Stomach (tissue), 9 donors: ENCODE measurements around the gene SEMA4D. TPM values are rescaled to one million over a fixed set of nuclear protein-coding genes. Genes with fewer than 3 reads are reported as not detected.

Source experiments
- DNase-seq, 2 donors: peaks; one replicate each; pipeline versions ENCODE4 v3.0.0 to v3.0.0-alpha.2; 2013 to 2019
- H3K27ac ChIP-seq, 5 donors: fragments of 200-600 bp in 4 of 5; sonication (generic) in 4 of 5; one replicate each; pipeline ENCODE4 v1.5.1; 2013 to 2019; ENCODE audit warnings: mild to moderate bottlenecking in 1 of 5, moderate library complexity in 1 of 5
- H3K27me3 ChIP-seq, 3 donors: fragments of 200-600 bp; sonication (generic); one replicate each; pipeline ENCODE4 v1.5.1; 2017 to 2019; ENCODE audit warnings: mixed run types in 1 of 3
- H3K36me3 ChIP-seq, 4 donors: fragments of 200-600 bp; sonication (generic); 1 replicate in 3 of 4; 2 replicates in 1 of 4; pipeline ENCODE4 v1.5.1; 2016 to 2019
- H3K4me1 ChIP-seq, 4 donors: fragments of 200-600 bp; sonication (generic); one replicate each; pipeline ENCODE4 v1.5.1; 2016 to 2019
- H3K4me3 ChIP-seq, 4 donors: fragments of 200-600 bp; sonication (generic) in 3 of 4; one replicate each; pipeline ENCODE4 v1.5.1; 2016 to 2019; ENCODE audit warnings: mild to moderate bottlenecking in 1 of 4
- H3K9me3 ChIP-seq, 4 donors: fragments of 200-600 bp; sonication (generic); one replicate each; pipeline ENCODE4 v1.5.1; 2016 to 2019
- EP300 ChIP-seq: sonication (generic); formaldehyde crosslinking; IDR thresholded peaks from one replicate; pipeline ENCODE4 v1.6.1; 2017; ENCODE audit warnings: antibody characterized with exemption
- POLR2A ChIP-seq, 4 donors: fragments of 450-650 bp; IDR thresholded peaks; one replicate each; pipeline ENCODE4 v1.6.1; 2016; ENCODE audit warnings: antibody characterized with exemption in 4 of 4, control low read depth in 2 of 4, mild to moderate bottlenecking in 1 of 4, moderate library complexity in 1 of 4
- POLR2AphosphoS5 ChIP-seq, 3 donors: sonication (generic); formaldehyde crosslinking; IDR thresholded peaks; one replicate each; pipeline ENCODE4 v1.6.1; 2016; ENCODE audit warnings: antibody characterized with exemption in 3 of 3
- WGBS, 5 donors: extraction: QIAGEN DNeasy Blood & Tissue Kit in 3 of 5; methylation state at CpG; one replicate each; pipeline versions ENCODE4 v1.1.5 to v1.1.7; 2013 to 2018; 5-methylcytosine and 5-hydroxymethylcytosine counted together
- intact Hi-C: fragments of 100-400 bp; cut with DNase I; formaldehyde crosslinking; loops from one replicate; pipeline ENCODE4 v1.15.1; 2023; ENCODE audit warnings: low total_unique reads
- polyA plus RNA-seq, 3 donors: library from polyadenylated mRNA; stranded (reverse); fragments of 200-250 nt; gene quantifications; one replicate each; pipeline ENCODE4 v1.2.3, GENCODE V29; 2013
- total RNA-seq, 5 donors: library from RNA; depleted of rRNA; stranded (reverse); fragments of >200 nt; gene quantifications; one replicate each; pipeline versions ENCODE4 v1.1.0 to v1.2.3, GENCODE V29; 2014 to 2016
- TF ChIP-seq, protein P1 (sequence below), 7 experiments: fragments of 450-650 bp in 4 of 7; fragments of 200-600 bp in 3 of 7; sonication (generic) in 3 of 7; IDR thresholded peaks; one replicate each; pipeline ENCODE4 v1.5.1; 2016 to 2019; ENCODE audit warnings: antibody characterized with exemption in 7 of 7, control low read depth in 2 of 7, mild to moderate bottlenecking in 1 of 7
- donor health status: healthy with polysubstance abuse.
- donor health status: Bipolar disorder and iron deficiency.
- donor health status: healthy.

Gene SEMA4D
- total and polyA plus RNA-seq, 8 donors, result 4.9 to 43.3 (median 12.5) TPM

DNA sequence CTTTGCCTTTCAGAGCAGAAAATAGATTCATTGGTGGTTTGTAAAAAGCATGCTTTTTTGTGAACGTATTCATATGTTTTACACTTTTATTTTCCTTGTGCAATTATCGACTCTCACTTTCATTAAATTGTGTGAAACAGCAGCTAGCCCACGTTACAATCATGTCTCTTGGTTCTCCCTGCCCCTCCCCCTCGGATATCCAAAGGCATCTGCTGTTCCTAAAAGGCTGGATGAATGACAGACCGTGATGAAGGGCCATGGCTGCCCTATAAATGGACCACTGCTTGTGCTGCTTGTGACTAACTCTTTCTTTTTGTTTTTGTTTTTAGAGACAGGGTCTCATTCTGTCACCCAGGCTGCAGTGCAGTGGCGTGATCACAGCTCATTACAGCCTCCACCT lies 17.0 kb upstream of the SEMA4D start:
- Histone ChIP-seq H3K9me3 (no peaks in the 10 kb centered on the region), H3K36me3 (no peaks in the 10 kb centered on the region), H3K27me3 (no peaks in the 10 kb centered on the region), H3K4me3 (no peak overlapping the region), H3K4me1 (peaks cover 5 to 18% (median 10%) of the 10 kb centered on the region in 4 donors), H3K27ac (no peak overlapping the region)
- 81 to 85% (median 82%) methylated on average over 6 of the region's 6 CpGs for WGBS, 5 donors
- intact Hi-C loops, result no loop called here
- TF ChIP-seq POLR2AphosphoS5 (IDR thresholded peaks at IDR 0.05) (no peak), EP300 (no peak)
- TF ChIP-seq, protein P1, sequence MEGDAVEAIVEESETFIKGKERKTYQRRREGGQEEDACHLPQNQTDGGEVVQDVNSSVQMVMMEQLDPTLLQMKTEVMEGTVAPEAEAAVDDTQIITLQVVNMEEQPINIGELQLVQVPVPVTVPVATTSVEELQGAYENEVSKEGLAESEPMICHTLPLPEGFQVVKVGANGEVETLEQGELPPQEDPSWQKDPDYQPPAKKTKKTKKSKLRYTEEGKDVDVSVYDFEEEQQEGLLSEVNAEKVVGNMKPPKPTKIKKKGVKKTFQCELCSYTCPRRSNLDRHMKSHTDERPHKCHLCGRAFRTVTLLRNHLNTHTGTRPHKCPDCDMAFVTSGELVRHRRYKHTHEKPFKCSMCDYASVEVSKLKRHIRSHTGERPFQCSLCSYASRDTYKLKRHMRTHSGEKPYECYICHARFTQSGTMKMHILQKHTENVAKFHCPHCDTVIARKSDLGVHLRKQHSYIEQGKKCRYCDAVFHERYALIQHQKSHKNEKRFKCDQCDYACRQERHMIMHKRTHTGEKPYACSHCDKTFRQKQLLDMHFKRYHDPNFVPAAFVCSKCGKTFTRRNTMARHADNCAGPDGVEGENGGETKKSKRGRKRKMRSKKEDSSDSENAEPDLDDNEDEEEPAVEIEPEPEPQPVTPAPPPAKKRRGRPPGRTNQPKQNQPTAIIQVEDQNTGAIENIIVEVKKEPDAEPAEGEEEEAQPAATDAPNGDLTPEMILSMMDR (IDR thresholded peaks at IDR 0.05), result no peak
- no peak for DNase-seq

DNA sequence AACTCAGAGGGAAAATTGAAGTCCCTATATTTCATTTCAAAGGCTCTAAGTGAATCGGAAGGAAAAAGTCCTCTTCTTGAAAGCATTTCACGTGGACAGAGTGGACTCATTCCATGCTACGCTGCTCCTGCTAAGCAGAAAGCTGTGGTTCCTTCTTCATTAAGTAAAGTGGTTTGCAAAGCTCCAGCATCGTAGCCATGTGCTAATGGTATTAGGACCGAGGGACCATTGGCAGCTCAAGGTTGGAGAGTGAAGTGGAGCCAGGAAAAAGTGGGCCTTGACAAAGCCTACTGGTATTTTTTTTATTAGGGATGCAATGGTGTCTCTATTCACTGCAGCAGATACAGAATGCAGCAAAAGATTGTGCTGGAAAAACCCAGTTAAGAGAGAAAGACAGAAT lies 16.4 kb upstream of the SEMA4D start:
- TF ChIP-seq EP300 (no peak), POLR2AphosphoS5 (IDR thresholded peaks at IDR 0.05) (no peak), POLR2A (IDR thresholded peaks at IDR 0.05) (no peak)
- TF ChIP-seq, protein P1 (IDR thresholded peaks at IDR 0.05), result no peak
- intact Hi-C loops, result no loop called here
- DNase-seq, result no peak
- 70 to 92% (median 75%) methylated on average over 5 of the region's 5 CpGs for WGBS, 5 donors
- H3K4me1 ChIP-seq, result peaks cover 3 to 14% (median 4%) of the 10 kb centered on the region in 4 donors
- H3K4me3 ChIP-seq, result no peak overlapping the region
- H3K9me3 ChIP-seq, result no peaks in the 10 kb centered on the region
- H3K27ac ChIP-seq, result no peak overlapping the region
- H3K27me3 ChIP-seq, result no peaks in the 10 kb centered on the region
- no peaks in the 10 kb centered on the region for H3K36me3 ChIP-seq

DNA sequence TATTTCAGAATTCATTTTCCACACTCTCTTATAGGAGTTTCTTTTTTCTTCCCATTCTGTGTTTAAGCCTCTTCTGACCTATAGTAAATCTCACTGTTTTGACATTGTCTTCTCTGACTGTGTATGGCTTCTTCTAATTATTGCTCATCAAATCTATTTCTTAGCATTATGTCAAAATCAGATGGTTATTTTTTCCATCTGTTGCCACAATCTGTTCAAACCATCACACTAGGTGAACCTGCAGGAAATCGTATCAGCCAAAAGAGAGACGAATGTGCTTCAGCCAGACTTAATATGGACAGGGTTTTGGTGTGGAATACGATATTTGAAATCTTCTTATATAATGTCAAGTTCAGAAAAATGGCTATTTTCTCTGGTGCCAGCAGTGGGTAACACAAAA lies 15.9 kb upstream of the SEMA4D start:
- H3K27ac ChIP-seq, result no peak overlapping the region
- WGBS, 5 donors, result 88 to 97% (median 96%) methylated on average over 3 of the region's 3 CpGs

GRCh38 chr9:89512382-89512781 lies 14.5 kb upstream of the SEMA4D start:
- no peak overlapping the region for H3K27ac ChIP-seq
- H3K9me3 ChIP-seq, result no peaks in the 10 kb centered on the region
- intact Hi-C loops, result no loop called here
- no peak for TF ChIP-seq POLR2AphosphoS5 (IDR thresholded peaks at IDR 0.05)
- TF ChIP-seq, protein P1 (IDR thresholded peaks at IDR 0.05), result no peak
- TF ChIP-seq EP300, result no peak
- no peak for TF ChIP-seq POLR2A (IDR thresholded peaks at IDR 0.05)
- no peaks in the 10 kb centered on the region for H3K36me3 ChIP-seq
- DNase-seq, result no peak
- WGBS, 5 donors, result 92 to 94% (median 93%) methylated on average over 5 to 7 of the region's 7 CpGs
- H3K4me1 ChIP-seq, result peaks cover 0 to 19% (median 0%) of the 10 kb centered on the region in 4 donors
- no peak overlapping the region for H3K4me3 ChIP-seq
- no peaks in the 10 kb centered on the region for H3K27me3 ChIP-seq

More for the DNA sequence above, 15.9 kb upstream of the SEMA4D start:
- no peaks in the 10 kb centered on the region for H3K36me3 ChIP-seq
- DNase-seq, result no peak
- peaks cover 0 to 14% (median 0%) of the 10 kb centered on the region in 4 donors for H3K4me1 ChIP-seq
- no peaks in the 10 kb centered on the region for H3K27me3 ChIP-seq
- intact Hi-C loops, result no loop called here
- no peak for TF ChIP-seq EP300
- TF ChIP-seq POLR2AphosphoS5 (IDR thresholded peaks at IDR 0.05), result no peak
- H3K9me3 ChIP-seq, result no peaks in the 10 kb centered on the region
- no peak overlapping the region for H3K4me3 ChIP-seq

DNA sequence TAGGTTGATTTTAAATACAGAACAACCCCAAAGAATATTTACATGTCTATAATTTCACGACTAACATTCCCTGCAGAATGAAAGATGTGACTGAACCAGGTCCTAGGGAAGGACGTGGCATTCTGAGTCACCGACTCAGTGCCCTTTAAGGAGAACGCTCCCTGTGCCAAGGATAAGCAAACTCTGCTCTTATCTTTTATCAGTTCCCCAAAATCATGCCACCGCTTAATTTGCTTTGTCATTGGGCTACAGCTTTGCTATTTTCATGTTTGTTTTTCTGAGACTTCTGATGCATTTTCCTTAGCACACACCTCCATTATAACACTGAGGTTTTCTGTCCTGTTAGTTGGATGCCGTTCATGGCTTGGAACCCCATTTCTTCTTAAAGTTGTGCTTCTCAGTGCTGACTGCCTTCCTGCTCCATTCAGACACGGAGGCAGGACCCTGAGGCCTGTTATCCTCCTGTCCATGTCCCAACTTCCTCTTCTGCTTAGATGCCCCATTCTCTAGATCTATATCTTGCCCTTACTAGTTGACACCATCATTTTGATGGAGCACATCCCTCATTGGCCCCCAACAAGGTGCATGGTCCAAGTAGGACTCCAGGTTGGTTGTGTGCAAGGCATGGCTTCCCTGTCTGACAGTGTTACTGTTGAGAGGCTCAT lies 11.2 kb upstream of the SEMA4D start:
- no peak overlapping the region for H3K4me3 ChIP-seq
- intact Hi-C loops, result no loop called here
- 38 to 64% (median 48%) methylated on average over 7 of the region's 7 CpGs for WGBS, 5 donors
- H3K27me3 ChIP-seq, result no peaks in the 10 kb centered on the region
- H3K9me3 ChIP-seq, result no peaks in the 10 kb centered on the region
- H3K36me3 ChIP-seq, result no peaks in the 10 kb centered on the region
- no peak for DNase-seq
- H3K4me1 ChIP-seq, result peaks cover 0 to 25% (median 0%) of the 10 kb centered on the region in 4 donors
- TF ChIP-seq POLR2A (IDR thresholded peaks at IDR 0.05), result no peak
- no peak for TF ChIP-seq POLR2AphosphoS5 (IDR thresholded peaks at IDR 0.05)
- TF ChIP-seq, protein P1 (IDR thresholded peaks at IDR 0.05), result no peak
- no peak for TF ChIP-seq EP300
- peak overlapping the region in 1 of 5 donors; percentile 2 for H3K27ac ChIP-seq
